Spinal cord (tissue), 10 donors: Measurements from ENCODE around the gene GOLGA6A. TPM values are rescaled to one million over a fixed set of nuclear protein-coding genes. Genes with fewer than 3 reads are reported as not detected.
A peak's percentile ranks its signal among the peaks of the same experiment; 100 is the strongest.
"Not testable (repeated sequence)": the region's sequence is repeated elsewhere in the genome, so short reads cannot be mapped to it uniquely, and the experiment has no call there.

Experiments
- DNase-seq, 6 donors: peaks; one replicate each; pipeline versions ENCODE4 v3.0.0 to v3.0.0-alpha.2; 2013 to 2015; ENCODE audit warnings: low spot score in 6 of 6, low read depth in 4 of 6
- H3K27ac ChIP-seq: one replicate; pipeline ENCODE4 v1.5.1; 2013; ENCODE audit warnings: low read depth, low read length, control low read depth
- H3K27me3 ChIP-seq: one replicate; pipeline ENCODE4 v1.6.1; 2013; ENCODE audit warnings: low read length; ENCODE audit not compliant: control insufficient read depth, insufficient read depth
- H3K36me3 ChIP-seq: one replicate; pipeline ENCODE4 v1.6.1; 2013; ENCODE audit warnings: low read length; ENCODE audit not compliant: control insufficient read depth, insufficient read depth
- H3K4me1 ChIP-seq: one replicate; pipeline ENCODE4 v1.6.1; 2013; ENCODE audit warnings: low read length; ENCODE audit not compliant: control insufficient read depth, insufficient read depth
- H3K4me3 ChIP-seq: one replicate; pipeline ENCODE4 v1.5.1; 2013; ENCODE audit warnings: low read depth, low read length, control low read depth
- H3K9me3 ChIP-seq: one replicate; pipeline ENCODE4 v1.6.1; 2013; ENCODE audit warnings: low read length; ENCODE audit not compliant: control insufficient read depth, insufficient read depth
- WGBS: methylation state at CpG from one replicate; pipeline ENCODE4 v1.1.5; 2013; ENCODE audit warnings: missing lambda C conversion rate; ENCODE audit not compliant: insufficient coverage; 5-methylcytosine and 5-hydroxymethylcytosine counted together
- polyA plus RNA-seq, 2 donors: library from polyadenylated mRNA; unstranded; fragments of 120-200 nt; gene quantifications; one replicate each; pipeline ENCODE4 v1.2.1, GENCODE V29; 2013; ENCODE audit not compliant: insufficient read length in 2 of 2
- total RNA-seq, 2 donors: library from RNA; depleted of rRNA in 1 of 2; stranded (reverse); fragments of 120-200 nt in 1 of 2; fragments of >200 nt in 1 of 2; gene quantifications; one replicate each; pipeline versions ENCODE4 v1.2.3 to v1.2.4, GENCODE V29; 2013 to 2014
- donor health status: healthy.

Gene GOLGA6A
- total and polyA plus RNA-seq, 4 donors = 0.21 to 0.59 (median 0.28) TPM; not detected in 1

GRCh38 chr15:74108611-74109010 lies 26.3 kb upstream of the GOLGA6A start:
- H3K36me3 ChIP-seq, H3K9me3 ChIP-seq, H3K4me1 ChIP-seq, H3K27me3 ChIP-seq, H3K4me3 ChIP-seq, DNase-seq, H3K27ac ChIP-seq: not testable (repeated sequence)
- WGBS = 83% methylated on average over 2 of the region's 6 CpGs

- no peaks in the 10 kb centered on the region for H3K4me1 ChIP-seq
- H3K27me3 ChIP-seq = no peaks in the 10 kb centered on the region
- no peak overlapping the region for H3K27ac ChIP-seq
- no peaks in the 10 kb centered on the region for H3K36me3 ChIP-seq
- no peak for DNase-seq
- 61% methylated on average over 5 of the region's 5 CpGs for WGBS
- no peak overlapping the region for H3K4me3 ChIP-seq
- no peaks in the 10 kb centered on the region for H3K9me3 ChIP-seq
Observed at GRCh38 chr15:74108111-74108510, 25.8 kb upstream of the GOLGA6A start.

- H3K4me1 ChIP-seq, H3K27ac ChIP-seq: not testable (repeated sequence)
- WGBS = 5% methylated on average over 20 of the region's 45 CpGs
Observed at GRCh38 chr15:74099963-74100733, 17.8 kb upstream of the GOLGA6A start.

GRCh38 chr15:74096753-74097474 lies 14.6 kb upstream of the GOLGA6A start:
- whole genome bisulfite sequencing = no CpG with 5 or more reads among the region's 27 CpGs
- DNase-seq, H3K36me3 ChIP-seq, H3K9me3 ChIP-seq, H3K4me3 ChIP-seq, H3K4me1 ChIP-seq, H3K27me3 ChIP-seq, H3K27ac ChIP-seq: not testable (repeated sequence)

More at GRCh38 chr15:74099963-74100733, 17.8 kb upstream of the GOLGA6A start:
- not testable (repeated sequence) for H3K9me3 ChIP-seq, H3K27me3 ChIP-seq, H3K36me3 ChIP-seq
- peak overlapping the region; percentile 56 for H3K4me3 ChIP-seq
- DNase-seq = peak; percentile 65 to 96 (median 78)

- not testable (repeated sequence) for H3K9me3 ChIP-seq, H3K4me3 ChIP-seq, H3K4me1 ChIP-seq, H3K27ac ChIP-seq, H3K27me3 ChIP-seq, DNase-seq, H3K36me3 ChIP-seq
- WGBS = no CpG with 5 or more reads among the region's 10 CpGs
Observed at GRCh38 chr15:74095610-74096009, 13.3 kb upstream of the GOLGA6A start.

- H3K4me1 ChIP-seq, H3K4me3 ChIP-seq, H3K36me3 ChIP-seq, H3K27ac ChIP-seq, DNase-seq, H3K9me3 ChIP-seq, H3K27me3 ChIP-seq: not testable (repeated sequence)
- no CpG with 5 or more reads among the region's 2 CpGs for WGBS
Observed at GRCh38 chr15:74094567-74094966, 12.2 kb upstream of the GOLGA6A start.

GRCh38 chr15:74075781-74076180 lies 6.6 kb downstream of the GOLGA6A start:
- not testable (repeated sequence) for H3K27me3 ChIP-seq, DNase-seq, H3K4me1 ChIP-seq, H3K9me3 ChIP-seq, H3K36me3 ChIP-seq, H3K4me3 ChIP-seq, H3K27ac ChIP-seq
- 79% methylated on average over 6 of the region's 9 CpGs for WGBS

GRCh38 chr15:74072614-74073337 lies 9.6 kb downstream of the GOLGA6A start:
- DNase-seq, H3K36me3 ChIP-seq, H3K9me3 ChIP-seq, H3K27me3 ChIP-seq, H3K27ac ChIP-seq, H3K4me3 ChIP-seq, H3K4me1 ChIP-seq: not testable (repeated sequence)
- no CpG with 5 or more reads among the region's 16 CpGs for WGBS

GRCh38 chr15:74072132-74072531 lies 10.2 kb downstream of the GOLGA6A start:
- not testable (repeated sequence) for H3K4me1 ChIP-seq, H3K36me3 ChIP-seq, DNase-seq, H3K4me3 ChIP-seq, H3K27ac ChIP-seq, H3K27me3 ChIP-seq, H3K9me3 ChIP-seq
- no CpG with 5 or more reads among the region's 9 CpGs for WGBS
